BLaER1 treated with 17β-estradiol and CSF1 and Interleukin-3, amounts not matched to agents 10 nM and 100 nM (cell line): ENCODE results near the gene KIF11.
A peak's percentile ranks its signal among the peaks of the same experiment; 100 is the strongest.

ENCODE experiments used
- H3K27ac ChIP-seq, 11 experiments: shearing (Covaris generic); formaldehyde crosslinking; 2 replicates each; pipeline ENCODE4 v1.8.1; 2022
- H3K27me3 ChIP-seq, 11 experiments: shearing (Covaris generic); formaldehyde crosslinking; 2 replicates each; pipeline ENCODE4 v1.8.1; 2022
- H3K36me3 ChIP-seq, 11 experiments: shearing (Covaris generic); formaldehyde crosslinking; 2 replicates each; pipeline ENCODE4 v1.8.1; 2022
- H3K4me1 ChIP-seq, 10 experiments: shearing (Covaris generic); formaldehyde crosslinking; 2 replicates each; pipeline ENCODE4 v1.8.1; 2022
- H3K4me2 ChIP-seq, 11 experiments: shearing (Covaris generic); formaldehyde crosslinking; 2 replicates each; pipeline ENCODE4 v1.8.1; 2022
- H3K4me3 ChIP-seq, 10 experiments: shearing (Covaris generic); formaldehyde crosslinking; 2 replicates each; pipeline ENCODE4 v1.8.1; 2022
- H3K9ac ChIP-seq, 11 experiments: shearing (Covaris generic); formaldehyde crosslinking; 2 replicates each; pipeline ENCODE4 v1.8.1; 2022
- H3K9me3 ChIP-seq, 11 experiments: shearing (Covaris generic); formaldehyde crosslinking; replicated peaks in 1 of 11; 2 replicates each; pipeline ENCODE4 v1.8.1; 2022
- H4K20me1 ChIP-seq, 11 experiments: shearing (Covaris generic); formaldehyde crosslinking; 2 replicates each; pipeline ENCODE4 v1.8.1; 2022
- Cebpa-rat ChIP-seq, 11 experiments: shearing (Covaris generic); IDR thresholded peaks; 2 replicates each; pipeline ENCODE4 v1.8.1; 2022

The KIF11 gene

DNA sequence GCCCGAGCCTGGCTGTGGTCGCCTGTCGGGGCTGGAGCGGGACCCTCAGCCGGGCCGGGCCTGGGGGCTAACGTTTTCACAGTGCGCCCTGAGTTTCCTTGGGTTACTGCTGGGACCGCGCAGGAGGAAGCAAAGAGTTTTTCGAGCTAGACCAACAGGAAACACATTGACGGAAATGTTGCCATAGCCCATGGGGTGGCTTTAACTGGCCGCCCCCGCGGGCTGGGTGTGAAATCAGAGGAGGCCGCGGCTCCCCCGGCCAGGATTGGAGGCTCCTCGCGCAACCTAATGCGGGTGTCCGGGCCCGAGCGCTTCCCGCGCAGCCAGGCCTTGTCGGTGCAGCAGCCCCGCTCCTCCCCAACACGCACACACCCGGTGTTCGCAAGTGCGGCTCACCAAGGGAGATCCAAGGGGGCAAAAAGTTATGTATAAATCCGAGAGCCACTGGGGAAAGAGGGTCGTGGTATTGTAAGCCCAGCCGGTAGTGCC, 98.7 kb downstream of the KIF11 start:
- H4K20me1 ChIP-seq: peaks cover 0 to 47% (median 21%) of the 10 kb centered on the region in 11 experiments; a peak in 13 of 22 replicates
- H3K27ac ChIP-seq: peak overlapping the region; percentile 87 to 99 (median 94)
- H3K9ac ChIP-seq: peak overlapping the region; percentile 89 to 98 (median 96)
- peak in 9 of 11 experiments; percentile 6 to 93 (median 61); a peak in 13 of 22 replicates for TF ChIP-seq Cebpa-rat (IDR thresholded peaks at IDR 0.05)
- peak overlapping the region; percentile 83 to 99 (median 93) for H3K4me2 ChIP-seq
- H3K36me3 ChIP-seq: peaks cover 23 to 53% (median 44%) of the 10 kb centered on the region in 11 experiments
- peaks cover 0 to 2% (median 1%) of the 10 kb centered on the region in 11 experiments; a peak in 15 of 22 replicates for H3K9me3 ChIP-seq
- H3K27me3 ChIP-seq: peaks cover 0 to 50% (median 22%) of the 10 kb centered on the region in 11 experiments; a peak in 17 of 22 replicates
- peaks cover 25 to 58% (median 39%) of the 10 kb centered on the region in 10 experiments for H3K4me1 ChIP-seq
- H3K4me3 ChIP-seq: peak overlapping the region; percentile 72 to 99 (median 94)

DNA sequence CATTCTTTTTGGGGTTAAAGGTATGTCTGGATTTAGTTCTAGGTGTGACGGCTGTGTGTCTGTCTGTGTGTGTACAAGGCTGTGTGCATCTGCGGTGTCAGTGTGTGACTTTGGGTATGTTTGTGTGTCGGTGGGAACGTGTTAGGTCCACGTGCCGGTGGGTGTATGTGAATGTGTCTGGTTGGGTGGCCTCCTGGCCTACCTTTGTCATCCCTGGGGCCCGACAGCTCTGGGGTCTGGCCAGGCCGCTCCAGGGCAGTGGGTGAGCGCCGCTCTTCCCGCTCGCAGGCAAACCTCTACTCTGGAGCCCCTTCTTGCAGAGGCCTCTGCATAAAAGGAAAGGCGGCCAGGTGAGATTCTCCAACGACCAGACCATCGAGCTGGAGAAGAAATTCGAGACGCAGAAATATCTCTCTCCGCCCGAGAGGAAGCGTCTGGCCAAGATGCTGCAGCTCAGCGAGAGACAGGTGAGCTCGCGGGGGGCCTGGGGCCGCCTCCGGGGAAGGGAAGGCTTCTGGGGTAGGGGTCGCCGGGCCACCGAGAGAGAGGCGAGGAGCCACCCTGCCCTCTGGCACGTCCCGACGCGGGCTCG, 99.2 kb downstream of the KIF11 start:
- Histone ChIP-seq H3K9ac (peak overlapping the region; percentile 89 to 98 (median 96)), H3K9me3 (no peaks in the 10 kb centered on the region), H3K27ac (peak overlapping the region; percentile 87 to 99 (median 94)), H3K4me2 (peak overlapping the region; percentile 83 to 99 (median 93)), H3K27me3 (peaks cover 0 to 50% (median 22%) of the 10 kb centered on the region in 11 experiments; a peak in 17 of 22 replicates), H3K4me1 (peaks cover 25 to 63% (median 41%) of the 10 kb centered on the region in 10 experiments), H3K36me3 (peaks cover 23 to 53% (median 44%) of the 10 kb centered on the region in 11 experiments), H3K4me3 (peak overlapping the region; percentile 72 to 99 (median 94)), H4K20me1 (peaks cover 0 to 53% (median 21%) of the 10 kb centered on the region in 11 experiments; a peak in 13 of 22 replicates)
- TF ChIP-seq Cebpa-rat (IDR thresholded peaks at IDR 0.05): no peak

DNA sequence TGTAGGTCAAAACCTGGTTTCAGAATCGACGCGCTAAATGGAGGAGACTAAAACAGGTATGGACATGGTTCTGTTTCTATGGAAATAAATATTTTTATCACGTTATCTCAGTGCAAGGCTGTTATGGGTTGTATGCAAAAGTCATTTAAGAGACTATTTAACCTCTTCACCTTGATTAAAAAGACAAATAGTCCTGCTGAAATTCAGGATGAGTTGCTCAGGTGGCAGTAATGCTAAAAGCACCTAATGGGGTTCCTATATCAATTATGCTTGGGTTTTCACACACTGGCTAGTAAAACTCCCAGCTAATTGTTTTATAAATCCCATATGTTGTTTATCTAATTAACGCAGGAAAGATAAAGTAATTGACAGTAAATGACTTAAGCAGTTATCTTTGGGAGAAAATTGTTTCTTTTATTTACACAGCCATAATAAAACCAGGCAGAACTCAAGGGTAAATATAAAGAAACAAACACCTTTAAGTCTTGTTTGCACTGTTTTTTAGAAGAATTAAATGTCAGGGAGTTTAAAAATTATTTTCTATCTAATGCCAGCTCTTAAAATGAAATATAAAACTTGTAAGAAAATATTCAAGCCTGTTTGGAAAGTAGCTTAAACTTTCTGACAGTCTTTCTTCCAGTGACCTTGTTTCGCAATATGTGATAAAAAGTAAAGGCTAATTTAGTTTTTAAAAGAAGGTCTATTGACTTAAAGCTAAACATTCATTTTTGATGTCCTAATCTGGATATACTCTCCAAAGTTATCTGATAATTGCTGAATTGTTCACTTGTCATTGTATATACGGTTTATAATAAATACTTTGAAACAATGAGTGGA, 100.0 kb downstream of the KIF11 start:
- TF ChIP-seq Cebpa-rat (IDR thresholded peaks at IDR 0.05): peak in 2 of 11 experiments; percentile 20 to 48; a peak in 1 of 22 replicates
- no peaks in the 10 kb centered on the region for H3K9me3 ChIP-seq
- H3K27me3 ChIP-seq: peaks cover 0 to 50% (median 22%) of the 10 kb centered on the region in 11 experiments; a peak in 17 of 22 replicates
- H3K36me3 ChIP-seq: peaks cover 23 to 53% (median 44%) of the 10 kb centered on the region in 11 experiments
- peaks cover 0 to 55% (median 21%) of the 10 kb centered on the region in 11 experiments; a peak in 13 of 22 replicates for H4K20me1 ChIP-seq
- H3K4me3 ChIP-seq: peak overlapping the region; percentile 72 to 99 (median 94); a peak in 19 of 20 replicates
- H3K27ac ChIP-seq: peak overlapping the region in 9 of 11 experiments; percentile 87 to 99 (median 94); a peak in 19 of 22 replicates
- H3K4me2 ChIP-seq: peak overlapping the region; percentile 83 to 99 (median 93)
- peaks cover 28 to 70% (median 48%) of the 10 kb centered on the region in 10 experiments for H3K4me1 ChIP-seq
- peak overlapping the region; percentile 89 to 98 (median 96) for H3K9ac ChIP-seq

DNA sequence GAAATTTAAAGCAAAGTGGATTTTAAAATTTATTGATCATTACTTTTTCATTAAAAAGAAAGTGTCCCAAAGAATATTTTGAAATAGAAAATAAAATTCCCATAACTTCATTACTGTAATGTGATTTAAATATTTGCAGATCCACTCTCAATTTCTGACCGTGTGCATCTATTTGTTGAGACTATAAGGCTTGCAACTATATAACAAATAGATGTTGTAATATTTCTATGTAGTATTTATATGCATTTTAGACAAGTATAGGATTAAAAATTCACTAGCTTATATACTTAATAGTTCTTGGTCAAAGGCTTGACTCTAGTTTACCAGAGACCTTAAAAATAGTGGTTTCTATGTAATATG, 100.6 kb downstream of the KIF11 start:
- Histone ChIP-seq H3K4me1 (peaks cover 33 to 73% (median 51%) of the 10 kb centered on the region in 10 experiments), H3K4me3 (peak overlapping the region in 4 of 10 experiments; percentile 88 to 97 (median 96); a peak in 6 of 20 replicates)

DNA sequence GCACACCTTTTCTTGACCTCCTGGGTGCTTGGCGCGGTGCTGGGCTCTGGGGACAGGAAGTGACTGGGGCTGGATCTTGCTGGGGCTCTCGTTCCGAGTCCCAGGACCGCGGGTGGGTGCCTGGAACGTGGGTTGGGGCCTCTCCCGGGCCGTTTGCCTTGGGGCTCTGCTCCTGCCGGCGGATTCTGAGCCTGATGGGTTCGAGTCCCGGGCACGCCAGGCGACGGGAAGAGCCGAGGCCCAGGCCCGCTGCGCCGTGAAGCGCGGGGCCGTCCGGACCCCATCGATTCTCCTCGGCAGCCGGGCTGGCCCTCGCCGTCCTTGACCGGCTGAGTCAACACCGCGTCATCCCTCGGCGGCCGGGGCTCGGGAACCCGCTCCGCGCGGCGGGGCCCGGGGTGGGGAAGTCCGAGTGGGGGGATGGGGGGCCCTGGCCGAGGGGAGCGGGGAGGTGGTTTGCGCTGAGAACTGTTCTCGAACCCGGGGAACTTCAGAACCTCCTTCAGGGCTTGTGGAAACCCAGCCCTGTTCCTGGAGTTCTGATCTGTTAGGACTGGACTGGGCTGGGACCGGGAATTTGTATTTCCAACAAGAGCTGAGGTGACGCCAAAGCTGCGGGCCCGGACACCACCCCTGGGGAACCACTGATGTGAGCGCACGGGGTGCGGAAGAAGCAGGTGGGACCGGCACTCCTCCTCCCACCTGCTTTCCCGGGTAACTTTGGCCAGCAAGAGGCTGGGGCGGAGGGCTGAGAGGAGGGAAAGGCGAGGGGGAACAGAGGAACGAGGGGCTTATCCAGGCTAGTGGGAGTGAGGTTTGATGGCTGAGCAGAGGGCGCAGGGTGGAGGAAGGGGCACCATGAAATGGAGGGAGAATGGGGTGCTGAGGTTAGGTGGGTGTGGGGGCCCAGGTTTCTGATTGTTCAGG, 103.0 kb downstream of the KIF11 start:
- Histone ChIP-seq H3K9ac (no peak overlapping the region), H3K4me1 (peaks cover 49 to 87% (median 67%) of the 10 kb centered on the region in 10 experiments), H3K9me3 (no peaks in the 10 kb centered on the region), H3K4me3 (no peak overlapping the region), H4K20me1 (peaks cover 0 to 55% (median 21%) of the 10 kb centered on the region in 11 experiments; a peak in 13 of 22 replicates), H3K27me3 (peaks cover 0 to 24% (median 11%) of the 10 kb centered on the region in 11 experiments; a peak in 14 of 22 replicates), H3K4me2 (peak overlapping the region in 4 of 11 experiments; percentile 38 to 99 (median 92); a peak in 6 of 22 replicates), H3K27ac (0 out of 22 replicates have a peak overlapping the region, but pooled peaks of 1 of the 11 experiments have one; percentile 3), H3K36me3 (peaks cover 23 to 53% (median 44%) of the 10 kb centered on the region in 11 experiments)
- no peak for TF ChIP-seq Cebpa-rat (IDR thresholded peaks at IDR 0.05)

More for the DNA sequence above, 100.6 kb downstream of the KIF11 start:
- Histone ChIP-seq H4K20me1 (peaks cover 0 to 55% (median 21%) of the 10 kb centered on the region in 11 experiments; a peak in 13 of 22 replicates), H3K4me2 (peak overlapping the region in 8 of 11 experiments; percentile 88 to 99 (median 94); a peak in 12 of 22 replicates), H3K36me3 (peaks cover 23 to 53% (median 44%) of the 10 kb centered on the region in 11 experiments), H3K9ac (0 out of 22 replicates have a peak overlapping the region, but pooled peaks of 1 of the 11 experiments have one; percentile 93), H3K27ac (no peak overlapping the region), H3K27me3 (peaks cover 0 to 45% (median 16%) of the 10 kb centered on the region in 11 experiments; a peak in 17 of 22 replicates), H3K9me3 (no peaks in the 10 kb centered on the region)
- no peak for TF ChIP-seq Cebpa-rat (IDR thresholded peaks at IDR 0.05)

DNA sequence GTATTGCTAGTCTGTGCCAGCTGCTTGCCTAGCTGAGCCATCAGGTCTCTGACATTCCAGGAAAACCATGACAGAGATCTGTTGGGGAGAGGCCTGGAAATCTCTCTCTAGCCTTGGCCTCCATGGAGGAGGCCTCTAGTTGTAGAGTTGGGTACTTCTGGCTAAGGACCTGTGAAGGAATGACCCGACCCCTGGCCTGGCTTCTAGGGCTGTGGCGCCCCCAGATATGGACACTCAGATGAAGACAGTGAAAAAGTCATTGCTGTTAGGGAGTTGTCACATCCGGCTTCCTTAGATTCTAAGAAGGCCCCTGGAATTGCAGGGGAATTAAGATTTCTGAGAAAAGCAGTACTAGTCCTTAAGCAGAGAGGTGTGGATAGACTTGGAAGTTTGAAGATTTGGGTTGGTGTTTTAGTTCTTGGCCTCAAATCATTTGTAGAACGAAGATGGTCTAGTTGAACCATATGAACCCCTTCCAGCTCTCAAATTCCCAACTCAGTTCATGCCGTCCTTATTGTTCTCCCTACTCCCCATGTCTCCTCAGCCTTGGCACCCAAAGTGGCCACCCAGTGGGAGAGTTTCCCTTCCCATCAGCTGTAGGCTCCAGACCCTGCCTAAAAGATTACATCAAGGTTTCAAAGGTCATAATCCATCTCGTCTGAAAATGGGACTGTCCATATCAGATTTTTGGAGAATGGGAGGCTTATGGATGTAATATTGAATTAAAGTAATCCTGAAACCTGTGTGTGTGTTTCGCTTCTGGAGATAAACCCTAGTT, 103.9 kb downstream of the KIF11 start:
- no peak overlapping the region for H3K4me3 ChIP-seq
- H3K4me1 ChIP-seq: peaks cover 47 to 95% (median 73%) of the 10 kb centered on the region in 10 experiments
- peaks cover 0 to 21% (median 11%) of the 10 kb centered on the region in 11 experiments; a peak in 14 of 22 replicates for H3K27me3 ChIP-seq
- peaks cover 0 to 55% (median 21%) of the 10 kb centered on the region in 11 experiments; a peak in 13 of 22 replicates for H4K20me1 ChIP-seq
- no peaks in the 10 kb centered on the region for H3K9me3 ChIP-seq
- H3K36me3 ChIP-seq: peaks cover 23 to 49% (median 43%) of the 10 kb centered on the region in 11 experiments
- H3K27ac ChIP-seq: peak overlapping the region in 4 of 11 experiments; percentile 2 to 47 (median 20); a peak in 2 of 22 replicates
- no peak overlapping the region for H3K9ac ChIP-seq
- peak overlapping the region in 7 of 11 experiments; percentile 38 to 98 (median 87); a peak in 10 of 22 replicates for H3K4me2 ChIP-seq
- TF ChIP-seq Cebpa-rat (IDR thresholded peaks at IDR 0.05): no peak
